NCI-H2171 treated with DMSO at 0.1 percent for 48 hours (cell line): Measurements from ENCODE around the gene CDC25A.
A peak's percentile ranks its signal among the peaks of the same experiment; 100 is the strongest.
"Not testable (repeated sequence)": the region's sequence is repeated elsewhere in the genome, so short reads cannot be mapped to it uniquely, and the experiment has no call there.

Source experiments
- DNase-seq: peaks from one replicate; lab custom pipeline; 2025; lab: John Stamatoyannopoulos, UW

CDC25A gene

GRCh38 chr3:48140936-48141603, 47.1 kb downstream of the CDC25A start:
- no peak for DNase-seq

DNA sequence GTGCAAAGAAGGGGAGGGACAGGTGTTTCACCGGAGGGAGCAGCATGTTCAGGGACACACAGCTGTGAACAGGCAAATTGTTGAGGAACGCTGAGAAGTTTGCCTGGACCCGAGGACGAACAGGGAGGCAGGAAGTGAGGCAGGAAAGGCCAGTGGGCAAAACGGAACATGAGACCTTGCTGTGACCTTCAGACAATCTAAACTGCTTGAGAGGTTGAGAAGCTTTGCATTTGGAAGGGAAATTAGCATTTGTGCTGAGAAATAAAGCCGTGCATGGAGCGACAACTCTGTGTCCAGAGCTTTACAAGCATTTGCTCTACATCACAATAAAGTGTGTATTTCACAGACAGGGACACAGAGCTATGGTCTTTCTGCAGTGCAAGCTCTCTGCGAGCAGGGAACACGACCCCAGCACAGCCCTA, 47.9 kb downstream of the CDC25A start:
- DNase-seq = no peak

DNA sequence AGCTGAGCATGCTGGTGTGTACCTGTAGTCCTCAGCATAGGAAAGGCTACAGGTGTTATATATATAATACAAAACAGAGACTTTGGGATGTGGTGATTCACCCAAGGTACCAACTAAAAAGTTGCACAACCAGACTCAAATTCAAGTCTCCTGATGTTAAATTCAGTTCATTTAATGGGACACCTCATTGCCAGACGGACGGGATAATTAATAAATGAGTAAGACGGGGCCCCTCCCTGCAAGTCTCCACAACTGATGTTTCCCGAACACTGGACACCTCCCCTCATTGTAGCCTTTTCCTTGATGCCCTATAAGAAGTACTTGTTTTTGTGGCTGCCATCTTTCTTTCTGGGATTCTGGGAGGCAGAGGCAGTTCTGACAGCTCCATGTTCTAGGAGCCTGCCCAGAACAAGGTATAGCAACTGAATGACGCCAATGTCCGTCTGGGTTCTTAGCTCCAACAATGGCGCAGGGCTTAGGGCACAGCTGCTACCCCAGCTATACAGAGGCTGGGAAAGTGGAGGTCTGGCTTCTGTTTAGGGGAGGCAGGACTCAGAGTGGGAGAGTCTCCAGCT, 50.7 kb downstream of the CDC25A start:
- DNase-seq = no peak

- no peak for DNase-seq
These were observed 52.4 kb downstream of the CDC25A start for GRCh38 chr3:48135552-48136495.

GRCh38 chr3:48130321-48130904, 57.8 kb downstream of the CDC25A start:
- DNase-seq = no peak

DNA sequence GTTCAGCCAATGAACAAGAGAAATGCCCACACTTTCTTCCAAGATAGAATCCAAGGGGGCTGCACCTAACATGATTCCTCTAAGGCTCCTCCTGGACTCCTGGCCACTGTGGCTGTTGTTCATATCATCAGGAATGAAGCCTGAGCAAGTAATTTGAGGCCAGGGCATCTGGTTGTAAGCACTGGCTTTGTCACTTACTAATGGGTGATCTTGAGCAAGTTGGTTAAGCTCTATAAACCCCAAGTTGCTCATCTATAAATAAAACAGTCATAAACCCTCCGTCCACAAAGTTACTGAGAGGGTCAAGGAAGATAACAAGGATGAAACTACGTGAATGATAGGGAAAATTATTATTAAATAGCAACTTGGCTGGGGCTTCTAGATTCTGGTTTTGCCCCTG, 58.3 kb downstream of the CDC25A start:
- no peak for DNase-seq

DNA sequence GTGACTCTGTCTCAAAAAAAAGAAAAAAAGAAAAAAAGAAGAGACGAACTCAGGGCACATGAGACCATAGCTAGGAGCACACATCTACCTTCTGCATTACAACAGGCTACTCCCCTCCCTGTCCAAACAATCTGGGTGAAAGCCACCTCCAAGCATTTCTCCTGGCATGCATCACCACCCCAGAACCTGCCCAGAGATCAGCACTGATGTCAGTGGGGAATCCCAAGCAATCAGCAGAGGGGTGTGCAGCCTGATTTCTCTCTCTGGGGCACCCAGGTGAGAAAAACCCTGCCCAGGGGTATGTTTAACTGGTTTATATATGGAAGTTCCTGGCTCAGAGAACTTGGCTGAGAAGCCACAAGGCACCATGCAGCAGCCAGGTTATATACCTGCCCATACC, 59.4 kb downstream of the CDC25A start:
- no peak for DNase-seq

- no peak for DNase-seq
These were observed 62.2 kb downstream of the CDC25A start for GRCh38 chr3:48125886-48126622.

DNA sequence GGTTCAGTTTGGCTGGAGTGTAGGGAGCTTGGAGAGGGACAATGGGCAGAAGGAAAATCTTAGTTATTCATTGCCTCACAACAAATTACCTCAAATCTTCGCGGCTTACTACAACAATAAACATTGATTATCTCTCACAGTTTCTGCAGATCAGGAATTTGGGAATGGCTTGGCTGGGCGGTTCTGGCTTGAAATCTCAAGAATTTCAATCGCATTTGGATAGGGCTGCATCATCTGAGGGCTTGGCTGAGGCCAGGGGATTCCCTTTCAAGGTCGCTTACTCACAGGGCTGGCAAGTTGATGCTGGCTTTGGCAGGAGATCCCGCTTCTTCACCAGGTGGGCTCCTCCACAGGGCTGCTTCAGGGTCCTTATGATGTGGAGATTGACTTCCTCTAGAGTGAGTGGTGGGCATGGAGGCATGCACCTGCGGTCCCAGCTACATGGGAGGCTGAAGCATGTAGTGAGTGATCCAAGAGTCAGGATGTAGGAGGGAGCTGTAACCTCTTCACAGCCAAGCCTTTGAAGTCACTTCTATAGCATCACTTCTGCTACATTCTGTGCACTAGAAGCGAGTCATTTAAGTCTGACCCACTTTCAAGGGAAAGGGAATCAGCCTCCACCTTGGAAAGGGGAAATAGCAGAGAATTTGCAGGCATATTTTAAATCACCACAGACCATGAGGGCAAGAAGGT, 63.1 kb downstream of the CDC25A start:
- DNase-seq = no peak

GRCh38 chr3:48123346-48123745, 64.9 kb downstream of the CDC25A start:
- DNase-seq = no peak

DNA sequence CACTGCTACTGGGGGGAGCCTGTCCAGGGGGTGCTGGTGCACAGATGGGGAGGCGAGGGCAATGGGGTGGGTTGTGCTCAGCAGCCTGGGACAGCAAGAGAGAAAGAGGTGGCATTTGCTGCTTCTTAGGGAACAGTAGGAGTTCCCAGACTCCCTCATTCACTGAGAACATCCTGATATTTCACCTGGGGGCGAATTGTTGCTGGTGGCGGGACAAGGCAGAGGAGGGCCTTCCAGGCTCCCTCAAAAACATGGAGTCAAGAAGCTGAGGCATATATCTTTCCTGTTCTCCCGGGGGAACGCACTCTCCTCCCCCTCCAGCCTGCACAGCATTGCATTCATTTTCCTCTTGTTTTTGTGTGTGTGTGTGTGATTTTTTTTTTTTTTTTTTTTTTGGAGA, 65.7 kb downstream of the CDC25A start:
- DNase-seq = no peak

DNA sequence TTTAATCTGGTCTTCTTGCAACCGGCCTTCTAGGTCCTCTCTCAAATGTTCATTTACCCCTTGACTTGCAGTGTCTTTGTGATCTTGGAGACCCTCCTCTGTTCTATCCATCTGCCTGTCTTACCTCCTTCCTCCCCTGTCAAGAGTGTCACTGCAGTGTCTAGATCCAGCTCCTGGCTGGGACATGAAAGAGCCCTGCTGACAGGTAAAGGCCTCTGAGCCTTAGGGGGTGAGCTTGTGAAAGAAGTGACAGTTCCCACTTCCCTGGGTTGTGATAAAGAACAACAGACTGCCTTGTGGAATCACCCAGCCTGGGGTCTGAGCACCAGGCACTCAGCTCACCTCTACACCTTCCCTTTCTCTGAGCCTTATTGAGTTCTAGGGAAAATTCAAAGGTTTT, 68.0 kb downstream of the CDC25A start:
- DNase-seq = no peak

- DNase-seq = no peak
These were observed 68.6 kb downstream of the CDC25A start for GRCh38 chr3:48119505-48120193.

GRCh38 chr3:48118928-48119327, 69.3 kb downstream of the CDC25A start:
- no peak for DNase-seq

GRCh38 chr3:48118322-48118721, 69.9 kb downstream of the CDC25A start:
- DNase-seq = no peak

DNA sequence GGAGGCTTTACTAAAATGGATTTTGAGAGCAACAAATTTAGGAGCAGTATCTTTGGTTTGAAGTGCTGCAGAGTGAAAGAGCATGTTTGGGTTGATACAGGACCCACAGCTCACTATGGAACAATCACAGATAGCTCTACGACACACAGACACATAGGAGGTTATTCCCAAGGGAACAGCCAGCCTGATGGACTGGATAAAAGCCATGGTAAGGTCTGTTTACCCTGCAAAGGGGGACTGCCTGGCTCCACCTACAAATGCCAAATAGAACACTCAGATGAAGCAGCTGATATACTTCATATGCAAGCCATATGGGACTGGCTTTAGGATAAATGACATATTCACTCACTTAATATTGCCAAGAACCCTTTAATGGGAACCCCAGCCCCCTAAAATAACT, 75.4 kb downstream of the CDC25A start:
- peak; percentile 21 for DNase-seq

- DNase-seq = not testable (repeated sequence)
These were observed 76.0 kb downstream of the CDC25A start for GRCh38 chr3:48112108-48112791.

- no peak for DNase-seq
These were observed 77.8 kb downstream of the CDC25A start for GRCh38 chr3:48110463-48110862.

GRCh38 chr3:48107227-48107626, 81.0 kb downstream of the CDC25A start:
- DNase-seq = no peak
